Activated T-cell treated with anti-CD3 and anti-CD28 coated beads, Interleukin-2, amount 50 U/mL, for 24 hours (primary cell): Measurements from ENCODE around the gene MPND.

Source experiments
- DNase-seq: peaks from one replicate; pipeline ENCODE4 v3.0.0-alpha.2; 2020
- H3K27ac Mint-ChIP-seq: 2 replicates; pipeline ENCODE4 v1.8.0; 2020; ENCODE audit warnings: mild to moderate bottlenecking, mixed read lengths
- H3K27me3 Mint-ChIP-seq: 2 replicates; pipeline ENCODE4 v1.8.0; 2020; ENCODE audit warnings: mixed read lengths
- H3K36me3 Mint-ChIP-seq: 2 replicates; pipeline ENCODE4 v1.8.0; 2020; ENCODE audit warnings: low read depth, mixed read lengths
- H3K4me1 Mint-ChIP-seq: 2 replicates; pipeline ENCODE4 v1.8.0; 2020; ENCODE audit warnings: low read depth, mixed read lengths
- H3K4me3 Mint-ChIP-seq: 2 replicates; pipeline ENCODE4 v1.8.0; 2020; ENCODE audit warnings: mild to moderate bottlenecking, moderate library complexity, mixed read lengths
- H3K9me3 Mint-ChIP-seq: 2 replicates; pipeline ENCODE4 v1.8.0; 2020; ENCODE audit warnings: mixed read lengths

The MPND gene

GRCh38 chr19:4373013-4373367 lies 29.6 kb downstream of the MPND start:
- Mint-ChIP-seq H3K27me3 (no peaks in the 10 kb centered on the region), H3K4me1 (peaks cover 69% of the 10 kb centered on the region), H3K36me3 (peaks cover 36% of the 10 kb centered on the region), H3K4me3 (no peak overlapping the region), H3K9me3 (no peaks in the 10 kb centered on the region), H3K27ac (peak overlapping the region; percentile 66)
- DNase-seq: no peak

GRCh38 chr19:4373601-4374497 lies 30.5 kb downstream of the MPND start:
- no peaks in the 10 kb centered on the region for H3K9me3 Mint-ChIP-seq
- H3K4me3 Mint-ChIP-seq: no peak overlapping the region
- H3K27me3 Mint-ChIP-seq: no peaks in the 10 kb centered on the region
- H3K27ac Mint-ChIP-seq: peak overlapping the region; percentile 74
- H3K4me1 Mint-ChIP-seq: peaks cover 63% of the 10 kb centered on the region
- peaks cover 38% of the 10 kb centered on the region for H3K36me3 Mint-ChIP-seq
- no peak for DNase-seq

GRCh38 chr19:4374498-4375163 lies 31.3 kb downstream of the MPND start:
- Mint-ChIP-seq H3K4me3 (no peak overlapping the region), H3K9me3 (no peaks in the 10 kb centered on the region), H3K36me3 (peaks cover 42% of the 10 kb centered on the region), H3K27me3 (no peaks in the 10 kb centered on the region), H3K27ac (no peak overlapping the region), H3K4me1 (peaks cover 65% of the 10 kb centered on the region)
- no peak for DNase-seq

- H3K9me3 Mint-ChIP-seq: no peaks in the 10 kb centered on the region
- H3K4me1 Mint-ChIP-seq: peaks cover 65% of the 10 kb centered on the region
- H3K4me3 Mint-ChIP-seq: no peak overlapping the region
- no peak for DNase-seq
- peak overlapping the region; percentile 70 for H3K27ac Mint-ChIP-seq
- no peaks in the 10 kb centered on the region for H3K27me3 Mint-ChIP-seq
- H3K36me3 Mint-ChIP-seq: peaks cover 42% of the 10 kb centered on the region
These were observed 32.0 kb downstream of the MPND start for GRCh38 chr19:4375164-4376027.

- Mint-ChIP-seq H3K27ac (peak overlapping the region; percentile 70), H3K27me3 (no peaks in the 10 kb centered on the region), H3K9me3 (no peaks in the 10 kb centered on the region), H3K4me3 (no peak overlapping the region), H3K36me3 (peaks cover 37% of the 10 kb centered on the region), H3K4me1 (peaks cover 64% of the 10 kb centered on the region)
- DNase-seq: no peak
These were observed 32.8 kb downstream of the MPND start for GRCh38 chr19:4376028-4376670.

- Mint-ChIP-seq H3K27me3 (no peaks in the 10 kb centered on the region), H3K4me3 (no peak overlapping the region), H3K4me1 (peaks cover 60% of the 10 kb centered on the region), H3K36me3 (peaks cover 33% of the 10 kb centered on the region), H3K27ac (peak overlapping the region; percentile 70), H3K9me3 (no peaks in the 10 kb centered on the region)
- no peak for DNase-seq
These were observed 33.3 kb downstream of the MPND start for GRCh38 chr19:4376671-4376990.

GRCh38 chr19:4376991-4377781 lies 33.8 kb downstream of the MPND start:
- H3K27ac Mint-ChIP-seq: peak overlapping the region; percentile 70
- H3K4me1 Mint-ChIP-seq: peaks cover 59% of the 10 kb centered on the region
- peaks cover 30% of the 10 kb centered on the region for H3K36me3 Mint-ChIP-seq
- H3K9me3 Mint-ChIP-seq: no peaks in the 10 kb centered on the region
- DNase-seq: no peak
- no peaks in the 10 kb centered on the region for H3K27me3 Mint-ChIP-seq
- no peak overlapping the region for H3K4me3 Mint-ChIP-seq

- H3K27me3 Mint-ChIP-seq: no peaks in the 10 kb centered on the region
- no peaks in the 10 kb centered on the region for H3K9me3 Mint-ChIP-seq
- H3K27ac Mint-ChIP-seq: peak overlapping the region; percentile 87
- peak overlapping the region; percentile 12 for H3K4me3 Mint-ChIP-seq
- no peak for DNase-seq
- peaks cover 30% of the 10 kb centered on the region for H3K36me3 Mint-ChIP-seq
- H3K4me1 Mint-ChIP-seq: peaks cover 65% of the 10 kb centered on the region
These were observed 35.5 kb downstream of the MPND start for GRCh38 chr19:4378886-4379285.

GRCh38 chr19:4379383-4380253 lies 36.3 kb downstream of the MPND start:
- peak; percentile 58 for DNase-seq
- Mint-ChIP-seq H3K36me3 (peaks cover 31% of the 10 kb centered on the region), H3K27me3 (no peaks in the 10 kb centered on the region), H3K4me1 (peaks cover 60% of the 10 kb centered on the region), H3K9me3 (no peaks in the 10 kb centered on the region), H3K4me3 (peak overlapping the region; percentile 55), H3K27ac (peak overlapping the region; percentile 87)

- Mint-ChIP-seq H3K27me3 (no peaks in the 10 kb centered on the region), H3K27ac (peak overlapping the region; percentile 87), H3K4me3 (peak overlapping the region; percentile 55), H3K36me3 (peaks cover 36% of the 10 kb centered on the region), H3K4me1 (peaks cover 60% of the 10 kb centered on the region), H3K9me3 (no peaks in the 10 kb centered on the region)
- DNase-seq: peak; percentile 60
These were observed 36.9 kb downstream of the MPND start for GRCh38 chr19:4380254-4380727.

GRCh38 chr19:4385291-4386040 lies 42.1 kb downstream of the MPND start:
- no peak for DNase-seq
- H3K27ac Mint-ChIP-seq: peak overlapping the region; percentile 26
- no peaks in the 10 kb centered on the region for H3K9me3 Mint-ChIP-seq
- no peak overlapping the region for H3K4me3 Mint-ChIP-seq
- H3K36me3 Mint-ChIP-seq: peaks cover 50% of the 10 kb centered on the region
- H3K27me3 Mint-ChIP-seq: no peaks in the 10 kb centered on the region
- H3K4me1 Mint-ChIP-seq: peaks cover 29% of the 10 kb centered on the region

- peak overlapping the region; percentile 26 for H3K27ac Mint-ChIP-seq
- no peak for DNase-seq
- H3K27me3 Mint-ChIP-seq: no peaks in the 10 kb centered on the region
- H3K9me3 Mint-ChIP-seq: no peaks in the 10 kb centered on the region
- peaks cover 30% of the 10 kb centered on the region for H3K4me1 Mint-ChIP-seq
- H3K4me3 Mint-ChIP-seq: no peak overlapping the region
- H3K36me3 Mint-ChIP-seq: peaks cover 56% of the 10 kb centered on the region
These were observed 42.9 kb downstream of the MPND start for GRCh38 chr19:4386041-4386782.
